ENCODE results near the gene CST9. TPM values are rescaled to one million over a fixed set of nuclear protein-coding genes. Genes with fewer than 3 reads are reported as not detected.

Gene CST9
- total RNA-seq, 1 experiment from 2014 or later: not detected

- Histone ChIP-seq H2BK5ac (ENCODE audit: insufficient read length, low read length) (no peak overlapping the region), H2BK20ac (ENCODE audit: low read depth, low read length, poor library complexity, severe bottlenecking) (no peak overlapping the region)
These were observed 22.2 kb downstream of the CST9 start for GRCh38 chr20:23583526-23583925.

More at GRCh38 chr20:23583526-23583925, 22.2 kb downstream of the CST9 start:
- Histone ChIP-seq H3K79me2 (ENCODE audit: insufficient read depth, low read length) (no peaks in the 10 kb centered on the region; the same call in 1 of the 2 replicates), H3K23ac (ENCODE audit: insufficient read length, low read depth, low read length) (no peak overlapping the region), H3K79me1 (ENCODE audit: insufficient read depth, low read depth, low read length, poor library complexity, severe bottlenecking) (no peaks in the 10 kb centered on the region), H2AK5ac (ENCODE audit: insufficient read length, low read length) (no peak overlapping the region), H3K18ac (ENCODE audit: insufficient read length, low read depth, low read length) (no peak overlapping the region), H3K4ac (ENCODE audit: low read depth, low read length) (no peak overlapping the region), H4K8ac (replicated peaks; ENCODE audit: insufficient read length, low read depth, low read length) (no peak overlapping the region), H2BK15ac (ENCODE audit: low read depth, low read length) (no peak overlapping the region), H3T11ph (ENCODE audit: low read length) (no peak overlapping the region), H3K23me2 (ENCODE audit: insufficient read length, low read depth, low read length, poor library complexity, severe bottlenecking) (no peaks in the 10 kb centered on the region), H3K4me2 (ENCODE audit: insufficient read depth, insufficient read length, low read length) (no peak overlapping the region), H3K27me3 (ENCODE audit: insufficient read depth, low read length) (no peaks in the 10 kb centered on the region), H3K14ac (ENCODE audit: insufficient read depth, low read length) (no peak overlapping the region), H3K9ac (ENCODE audit: extremely low read depth, insufficient read length, low read length) (no peak overlapping the region), H4K91ac (ENCODE audit: insufficient read length, low read depth, low read length) (no peak overlapping the region), H3K56ac (ENCODE audit: insufficient read length, low read depth, low read length) (no peak overlapping the region), H2BK12ac (ENCODE audit: insufficient read length, low read depth, low read length) (no peak overlapping the region), H4K20me1 (ENCODE audit: control insufficient read depth, insufficient read depth, insufficient read length) (no peaks in the 10 kb centered on the region), H2AFZ (ENCODE audit: low read length) (no peak overlapping the region), H3K9me3 (ENCODE audit: control insufficient read depth, low read depth, low read length) (no peaks in the 10 kb centered on the region), H3K27ac (ENCODE audit: insufficient read length, low read depth, low read length) (no peak overlapping the region), H2BK120ac (ENCODE audit: low read depth, low read length, poor library complexity, severe bottlenecking) (no peak overlapping the region), H3K4me1 (ENCODE audit: insufficient read depth, low read length) (no peaks in the 10 kb centered on the region), H4K5ac (ENCODE audit: insufficient read length, low read depth, low read length) (no peak overlapping the region)
- Mint-ChIP-seq H3K27ac (no peak overlapping the region), H3K27me3 (ENCODE audit: low read depth) (peaks cover 10% of the 10 kb centered on the region; the same call in 1 of the 2 replicates), H3K36me3 (ENCODE audit: insufficient read depth in 1 of 3, low read depth in 3 of 3) (peaks cover 0 to 14% (median 2%) of the 10 kb centered on the region in 3 experiments; a peak in 4 of 7 replicates), H3K4me3 (no peak overlapping the region), H3K4me1 (peaks cover 16 to 20% of the 10 kb centered on the region in 2 experiments), H3K9me3 (peaks cover 2 to 4% of the 10 kb centered on the region in 2 experiments)
- DNase-seq: no peak
- no peak for TF ChIP-seq CTCF (conservative IDR thresholded peaks at IDR 0.05)
